CD4-positive, alpha-beta T cell treated with Interleukin-17A for 4 hours (primary cell): ENCODE measurements around the gene HAO1.
"Not testable (repeated sequence)": the region's sequence is repeated elsewhere in the genome, so short reads cannot be mapped to it uniquely, and the experiment has no call there.

Source experiments
- DNase-seq: peaks from one replicate; pipeline ENCODE4 v3.0.0-alpha.2; 2020; ENCODE audit warnings: mixed read lengths

HAO1 gene

DNA sequence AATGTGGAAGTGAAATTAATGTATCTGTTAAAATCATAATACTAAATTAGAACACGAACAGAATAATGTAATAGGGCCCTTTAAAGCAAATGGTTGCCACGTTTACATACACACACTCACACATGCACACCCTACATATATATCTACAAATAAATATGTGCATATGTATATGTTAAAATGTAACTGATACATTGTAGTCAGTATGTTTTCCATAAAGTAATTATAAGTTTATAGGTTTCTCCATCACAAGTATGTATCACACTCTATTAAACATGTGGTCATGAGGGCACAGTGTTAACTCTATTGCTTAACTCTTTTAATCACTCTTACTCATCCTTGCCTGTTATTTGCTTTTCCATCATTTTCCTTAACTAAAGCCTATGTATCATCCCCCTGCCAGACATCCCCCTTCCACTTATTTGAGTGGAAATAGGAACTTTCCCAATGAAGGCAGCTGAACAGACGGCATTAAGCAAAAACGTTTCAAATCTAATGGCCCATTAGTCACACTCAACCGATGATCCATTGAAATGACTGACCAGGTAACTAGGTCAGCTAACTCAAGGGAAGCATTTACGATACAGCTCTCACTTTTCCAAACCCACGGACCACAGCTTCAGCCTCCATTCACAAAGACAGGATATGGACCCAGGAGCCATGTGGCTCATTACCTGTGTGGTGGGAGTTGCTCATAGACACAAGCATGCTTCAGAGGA is 89.3 kb downstream of the HAO1 start:
- no peak for DNase-seq

DNA sequence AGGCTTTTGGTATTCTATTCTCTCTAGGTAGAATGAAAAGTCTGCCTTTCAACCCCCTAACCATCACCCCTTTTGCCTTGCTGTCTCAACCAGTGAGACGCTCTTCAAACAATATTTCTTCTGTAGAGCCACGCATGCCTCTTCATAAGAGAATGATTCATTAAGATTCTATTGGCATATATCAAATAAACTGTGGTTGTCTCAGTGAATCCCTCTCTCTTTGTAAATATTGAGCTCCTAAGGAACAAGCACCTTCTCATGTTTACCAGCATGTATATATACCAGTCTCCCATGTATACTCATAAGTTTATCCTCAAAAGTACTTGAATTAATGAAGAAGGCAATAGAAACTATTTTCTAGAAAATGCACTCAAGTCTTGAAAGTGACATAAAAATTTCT is 90.6 kb downstream of the HAO1 start:
- DNase-seq, result no peak

DNA sequence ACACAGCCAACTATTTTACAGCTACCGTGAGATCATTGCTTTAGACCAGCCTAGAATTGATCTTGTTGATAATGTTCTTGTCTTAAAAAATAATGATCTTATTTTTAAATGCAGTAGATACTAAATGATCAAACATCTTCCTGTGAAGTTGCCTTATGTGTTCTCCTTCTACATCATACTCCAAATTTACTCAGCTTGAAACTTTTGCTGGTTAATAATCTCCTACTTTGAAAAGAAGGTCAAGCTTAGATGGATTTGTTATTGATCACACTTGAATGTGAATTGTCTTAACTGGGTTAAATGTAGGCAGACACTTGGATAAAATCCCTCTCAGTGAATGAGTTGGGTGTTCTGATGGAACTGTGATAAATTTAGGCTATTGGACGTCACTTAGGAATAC is 91.9 kb downstream of the HAO1 start:
- DNase-seq, result no peak

DNA sequence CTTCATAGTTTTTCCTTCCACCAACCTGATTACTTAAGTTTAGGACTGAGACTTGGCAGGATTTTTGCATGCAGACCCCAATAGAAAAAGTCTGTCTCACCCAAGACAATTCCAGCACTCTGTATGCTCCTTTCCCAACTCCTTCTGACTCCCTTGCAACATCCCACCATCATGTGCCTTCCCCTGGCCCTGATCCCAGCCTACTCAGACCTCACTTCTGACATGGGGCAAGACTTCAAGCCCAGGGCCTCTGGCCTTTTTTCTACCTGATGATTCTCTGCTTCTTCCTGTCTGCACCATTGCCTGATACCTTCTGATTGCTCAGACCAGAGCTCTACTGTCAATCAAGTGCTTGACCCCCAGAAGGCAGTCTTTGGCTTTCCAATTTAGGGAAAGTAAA is 96.6 kb downstream of the HAO1 start:
- DNase-seq, result no peak

DNA sequence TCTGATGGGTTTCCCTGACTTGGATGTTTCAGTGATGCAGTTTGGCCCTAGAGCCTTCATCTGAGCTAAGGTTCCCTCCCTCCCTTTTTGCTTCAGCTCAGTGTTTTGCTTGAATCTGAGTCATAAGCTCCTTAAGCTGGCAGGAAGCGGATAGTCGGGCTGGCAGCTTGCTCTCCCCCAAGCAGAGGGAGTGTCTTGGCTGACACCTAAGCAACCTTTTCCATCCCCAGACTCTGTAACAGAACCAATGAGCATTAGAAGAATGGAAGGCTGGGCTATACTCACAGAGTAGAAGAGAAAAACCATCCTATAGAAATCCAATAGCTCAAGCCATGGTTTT is 98.3 kb downstream of the HAO1 start:
- no peak for DNase-seq

DNA sequence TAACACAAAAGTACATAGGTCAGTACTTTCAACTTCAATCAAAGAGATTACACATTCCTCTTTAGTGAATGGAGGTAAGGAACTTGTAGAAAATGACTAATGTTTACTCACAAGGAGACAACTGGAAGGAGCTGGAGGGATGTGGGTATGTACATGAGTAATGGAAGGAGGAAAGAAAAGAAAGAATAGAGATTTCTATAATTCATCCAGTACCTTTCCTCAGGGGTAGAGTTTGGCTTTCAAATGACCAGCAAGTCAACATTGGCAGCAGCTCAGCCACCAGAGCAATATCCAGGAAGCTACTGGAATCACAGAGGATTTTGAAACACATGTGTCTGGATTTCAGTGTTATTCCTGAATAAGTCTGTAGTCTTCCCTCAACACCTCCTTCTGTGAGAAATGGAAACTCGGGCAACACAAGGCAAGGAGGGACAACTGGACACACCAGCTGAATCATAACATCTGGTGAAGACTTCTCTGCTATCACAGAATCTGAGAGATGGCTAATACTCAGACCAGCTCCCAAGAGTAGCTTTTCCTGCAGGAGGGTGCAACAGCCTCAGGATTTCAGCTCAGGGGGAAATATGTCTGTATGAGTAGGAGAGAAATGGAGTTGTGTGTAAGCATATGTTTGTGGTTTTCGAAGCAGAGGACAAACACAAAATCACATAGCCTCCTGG is 98.8 kb downstream of the HAO1 start:
- DNase-seq, result no peak

DNA sequence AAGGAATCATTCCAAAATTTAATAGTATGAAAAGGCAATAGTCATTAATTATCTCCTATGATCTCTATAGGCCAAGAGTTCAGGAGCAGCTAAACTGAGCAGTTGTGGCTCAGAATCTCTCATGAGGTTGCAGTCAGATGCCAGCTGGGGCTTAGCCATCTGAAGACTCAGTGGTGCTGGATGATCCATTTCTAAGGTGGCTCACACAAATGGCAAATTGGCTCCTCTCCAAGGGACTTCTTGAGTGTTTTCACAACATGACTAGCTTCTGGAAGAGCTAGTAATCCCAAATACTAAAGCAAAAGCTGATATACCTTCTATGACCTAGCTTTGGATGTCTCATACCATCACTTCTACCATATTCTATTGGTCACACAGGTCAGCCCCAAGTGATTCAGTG is 104.2 kb downstream of the HAO1 start:
- no peak for DNase-seq

DNA sequence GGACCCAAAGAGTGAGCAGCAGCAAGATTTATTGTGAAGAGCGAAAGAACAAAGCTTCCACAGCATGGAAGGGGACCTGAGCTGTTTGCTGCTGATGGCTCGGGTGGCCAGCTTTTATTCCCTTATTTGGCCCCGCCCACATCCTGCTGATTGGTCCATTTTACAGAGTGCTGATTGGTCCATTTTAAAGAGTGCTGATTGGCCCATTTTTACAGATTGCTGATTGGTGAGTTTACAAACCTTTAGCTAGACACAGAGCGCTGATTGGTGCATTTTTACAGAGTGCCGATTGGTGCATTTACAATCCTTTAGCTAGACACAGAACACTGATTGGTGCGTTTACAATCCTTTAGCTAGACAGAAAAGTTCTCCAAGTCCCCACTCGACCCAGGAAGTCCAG is 105.8 kb downstream of the HAO1 start:
- DNase-seq, result not testable (repeated sequence)
